ENCODE data around the gene CAPN10. TPM values are rescaled to one million over a fixed set of nuclear protein-coding genes. Genes with fewer than 3 reads are reported as not detected.

Gene CAPN10
- total RNA-seq, 4 donors from 2014 or later: 9.9 to 23.3 (median 13.7) TPM

GRCh38 chr2:240601061-240601830, 14.7 kb downstream of the CAPN10 start:
- no peaks in the 10 kb centered on the region for H3K9me3 ChIP-seq
- H3K36me3 ChIP-seq: peaks cover 13 to 64% (median 13%) of the 10 kb centered on the region in 3 donors
- 87 to 98% methylated on average over 6 to 7 of the region's 20 CpGs for WGBS, 2 donors
- DNase-seq: no peak
- intact Hi-C loops (cut with DNase I): no loop called here
- peaks cover 0 to 11% (median 4%) of the 10 kb centered on the region in 3 donors for H3K4me1 ChIP-seq
- no peak overlapping the region for H3K4me3 ChIP-seq
- TF ChIP-seq CTCF (IDR thresholded peaks at IDR 0.05) (no peak), POLR2A (IDR thresholded peaks at IDR 0.05) (no peak)
- H3K27ac ChIP-seq: no peak overlapping the region
- H3K27me3 ChIP-seq: no peaks in the 10 kb centered on the region

GRCh38 chr2:240601831-240602160, 15.3 kb downstream of the CAPN10 start:
- Histone ChIP-seq H3K9me3 (no peaks in the 10 kb centered on the region), H3K36me3 (peaks cover 13 to 58% (median 13%) of the 10 kb centered on the region in 3 donors), H3K4me3 (no peak overlapping the region), H3K4me1 (peaks cover 0 to 6% (median 4%) of the 10 kb centered on the region in 3 donors), H3K27ac (no peak overlapping the region), H3K27me3 (no peaks in the 10 kb centered on the region)
- no peak for TF ChIP-seq POLR2A (IDR thresholded peaks at IDR 0.05)
- no peak for TF ChIP-seq CTCF (IDR thresholded peaks at IDR 0.05)
- no CpG with 5 or more reads among the region's 11 CpGs for WGBS, 2 donors
- intact Hi-C loops (cut with DNase I): no loop called here
- no peak for DNase-seq

- Histone ChIP-seq H3K4me1 (peaks cover 0 to 6% (median 4%) of the 10 kb centered on the region in 3 donors), H3K27ac (no peak overlapping the region), H3K27me3 (no peaks in the 10 kb centered on the region), H3K4me3 (no peak overlapping the region), H3K9me3 (no peaks in the 10 kb centered on the region), H3K36me3 (peaks cover 9 to 52% (median 12%) of the 10 kb centered on the region in 3 donors)
- 88 to 100% methylated on average over 1 to 11 of the region's 32 CpGs for WGBS, 2 donors
- TF ChIP-seq POLR2A (IDR thresholded peaks at IDR 0.05) (no peak), CTCF (IDR thresholded peaks at IDR 0.05) (no peak)
- intact Hi-C loops (cut with DNase I): no loop called here
- no peak for DNase-seq
Observed at GRCh38 chr2:240602266-240603050, 15.9 kb downstream of the CAPN10 start.

GRCh38 chr2:240603081-240603835, 16.7 kb downstream of the CAPN10 start:
- H3K36me3 ChIP-seq: peaks cover 3 to 44% (median 7%) of the 10 kb centered on the region in 3 donors
- DNase-seq: no peak
- H3K27me3 ChIP-seq: no peaks in the 10 kb centered on the region
- H3K9me3 ChIP-seq: no peaks in the 10 kb centered on the region
- no peak overlapping the region for H3K27ac ChIP-seq
- H3K4me1 ChIP-seq: peaks cover 0 to 6% (median 4%) of the 10 kb centered on the region in 3 donors
- H3K4me3 ChIP-seq: no peak overlapping the region
- intact Hi-C loops (cut with DNase I): no loop called here
- no peak for TF ChIP-seq POLR2A (IDR thresholded peaks at IDR 0.05)
- 78 to 88% methylated on average over 8 to 11 of the region's 22 CpGs for WGBS, 2 donors

GRCh38 chr2:240603846-240604245, 17.3 kb downstream of the CAPN10 start:
- Histone ChIP-seq H3K4me1 (peaks cover 0 to 6% (median 4%) of the 10 kb centered on the region in 3 donors), H3K27ac (no peak overlapping the region), H3K36me3 (peaks cover 0 to 38% (median 1%) of the 10 kb centered on the region in 3 donors)

More at GRCh38 chr2:240603846-240604245, 17.3 kb downstream of the CAPN10 start:
- Histone ChIP-seq H3K27me3 (no peaks in the 10 kb centered on the region), H3K9me3 (no peaks in the 10 kb centered on the region), H3K4me3 (no peak overlapping the region)
- no peak for DNase-seq
- WGBS, 2 donors: 89 to 94% methylated on average over 3 of the region's 10 CpGs
- no peak for TF ChIP-seq CTCF (IDR thresholded peaks at IDR 0.05)
- no peak for TF ChIP-seq POLR2A (IDR thresholded peaks at IDR 0.05)
- intact Hi-C loops (cut with DNase I): no loop called here
